Measurements from ENCODE around the gene SLC1A7.

- TF ChIP-seq GATA2 (IDR thresholded peaks at IDR 0.05; ENCODE audit: low read depth, low read length) (no peak), GATA3 (IDR thresholded peaks at IDR 0.05; ENCODE audit: low read depth, low read length) (no peak)
These were observed 44.1 kb upstream of the SLC1A7 start for GRCh38 chr1:53186533-53186932.

All from SH-SY5Y (cell line).